CD4-positive, alpha-beta memory T cell (primary cell): ENCODE measurements around the gene NWD2. TPM values are rescaled to one million over a fixed set of nuclear protein-coding genes. Genes with fewer than 3 reads are reported as not detected.

ENCODE experiments used
- CTCF ChIA-PET: fragments of 350-600 bp; sonication (Branson Sonifier 250); formaldehyde crosslinking; loops from one replicate; lab custom pipeline; 2021; ENCODE audit warnings: inconsistent platforms; ENCODE audit not compliant: partially characterized antibody; lab: Charles Lee
- POLR2A ChIA-PET: fragments of 350-600 bp; sonication (Branson Sonifier 250); formaldehyde crosslinking; loops from one replicate; lab custom pipeline; 2021; ENCODE audit not compliant: partially characterized antibody; lab: Charles Lee
- DNase-seq, 5 donors: peaks; one replicate each; pipeline versions ENCODE4 v3.0.0 to v3.0.0-alpha.2; 2020 to 2022; ENCODE audit warnings: mixed read lengths in 1 of 5
- H3K27ac ChIP-seq: one replicate; pipeline ENCODE4 v1.7.0; 2013; ENCODE audit warnings: low read depth, low read length
- H3K27me3 ChIP-seq: 2 replicates; pipeline ENCODE4 v1.7.0; 2013; ENCODE audit warnings: mild to moderate bottlenecking, low read length, moderate library complexity; ENCODE audit not compliant: insufficient read depth
- H3K36me3 ChIP-seq: 2 replicates; pipeline ENCODE4 v1.7.0; 2013; ENCODE audit warnings: mild to moderate bottlenecking, low read length, moderate library complexity; ENCODE audit not compliant: insufficient read depth
- H3K4me1 ChIP-seq: 2 replicates; pipeline ENCODE4 v1.7.0; 2013; ENCODE audit warnings: mild to moderate bottlenecking, low read length, moderate library complexity; ENCODE audit not compliant: insufficient read depth
- H3K4me3 ChIP-seq, 2 donors: one replicate each; pipeline ENCODE4 v1.7.0; 2013; ENCODE audit warnings: low read length in 2 of 2, mild to moderate bottlenecking in 1 of 2
- H3K9me3 ChIP-seq, 2 donors: one replicate each; pipeline ENCODE4 v1.7.0; 2013; ENCODE audit warnings: low read length in 2 of 2, control low read depth in 1 of 2; ENCODE audit not compliant: control insufficient read depth in 1 of 2
- H3K27ac Mint-ChIP-seq, 7 donors: one replicate each; pipeline ENCODE4 v1.8.0; 2020 to 2021; ENCODE audit warnings: mixed read lengths in 7 of 7, mild to moderate bottlenecking in 6 of 7, inconsistent platforms in 3 of 7, moderate library complexity in 3 of 7
- H3K27me3 Mint-ChIP-seq, 2 donors: one replicate each; pipeline ENCODE4 v1.8.0; 2020 to 2021; ENCODE audit warnings: mixed read lengths in 2 of 2
- H3K36me3 Mint-ChIP-seq, 2 donors: one replicate each; pipeline ENCODE4 v1.8.0; 2020 to 2021; ENCODE audit warnings: mixed read lengths in 2 of 2, inconsistent platforms in 1 of 2, mild to moderate bottlenecking in 1 of 2
- H3K4me1 Mint-ChIP-seq, 4 donors: one replicate each; pipeline ENCODE4 v1.8.0; 2020 to 2021; ENCODE audit warnings: mixed read lengths in 4 of 4, mild to moderate bottlenecking in 1 of 4
- H3K4me3 Mint-ChIP-seq, 8 donors: one replicate each; pipeline ENCODE4 v1.8.0; 2020 to 2021; ENCODE audit warnings: mixed read lengths in 8 of 8, mild to moderate bottlenecking in 7 of 8, moderate library complexity in 6 of 8, inconsistent platforms in 3 of 8
- H3K9me3 Mint-ChIP-seq, 8 donors: one replicate each; pipeline ENCODE4 v1.8.0; 2020 to 2021; ENCODE audit warnings: mixed read lengths in 8 of 8, mild to moderate bottlenecking in 5 of 8, inconsistent platforms in 3 of 8, moderate library complexity in 1 of 8
- intact Hi-C: fragments of 100-400 bp; cut with micrococcal nuclease; formaldehyde crosslinking; loops from one replicate; pipeline ENCODE4 v1.15.1; 2023
- polyA plus RNA-seq, 2 donors: library from polyadenylated mRNA; unstranded; fragments of 300-500 nt; fragmentation: Illumina TruSeq; gene quantifications; one replicate each; pipeline ENCODE4 v1.2.3, GENCODE V29; 2021
- total RNA-seq, 2 experiments: library from RNA; stranded (reverse); gene quantifications; one replicate each; pipeline ENCODE4 v1.2.3, GENCODE V29; 2021

NWD2 gene
- total and polyA plus RNA-seq, 4 experiments from 2014 or later = not detected

- H3K4me3 ChIP-seq = no peak overlapping the region
- ChIA-PET CTCF (no interaction called here), POLR2A (no interaction called here)
- no peaks in the 10 kb centered on the region for H3K27me3 ChIP-seq
- intact Hi-C loops = no loop called here
- no peak overlapping the region for H3K27ac Mint-ChIP-seq
- DNase-seq = no peak
- H3K9me3 Mint-ChIP-seq = peaks cover 0 to 6% (median 0%) of the 10 kb centered on the region in 8 donors
- H3K4me3 Mint-ChIP-seq = no peak overlapping the region
- no peaks in the 10 kb centered on the region for H3K36me3 Mint-ChIP-seq
- H3K9me3 ChIP-seq = no peaks in the 10 kb centered on the region
- H3K27ac ChIP-seq = no peak overlapping the region
- H3K36me3 ChIP-seq = no peaks in the 10 kb centered on the region
- H3K4me1 Mint-ChIP-seq = no peaks in the 10 kb centered on the region
- peaks cover 2 to 4% of the 10 kb centered on the region in 2 donors for H3K27me3 Mint-ChIP-seq
- H3K4me1 ChIP-seq = no peaks in the 10 kb centered on the region
Measured at GRCh38 chr4:37223732-37224131, 20.8 kb upstream of the NWD2 start.

- H3K27me3 ChIP-seq = no peaks in the 10 kb centered on the region
- peaks cover 0 to 6% (median 0%) of the 10 kb centered on the region in 8 donors for H3K9me3 Mint-ChIP-seq
- no peaks in the 10 kb centered on the region for H3K9me3 ChIP-seq
- H3K27me3 Mint-ChIP-seq = peaks cover 2 to 4% of the 10 kb centered on the region in 2 donors
- ChIA-PET POLR2A (no interaction called here), CTCF (no interaction called here)
- H3K27ac Mint-ChIP-seq = no peak overlapping the region
- H3K4me1 Mint-ChIP-seq = no peaks in the 10 kb centered on the region
- H3K4me1 ChIP-seq = no peaks in the 10 kb centered on the region
- no peaks in the 10 kb centered on the region for H3K36me3 ChIP-seq
- H3K36me3 Mint-ChIP-seq = no peaks in the 10 kb centered on the region
- intact Hi-C loops = no loop called here
- no peak overlapping the region for H3K4me3 ChIP-seq
- no peak overlapping the region for H3K4me3 Mint-ChIP-seq
- no peak overlapping the region for H3K27ac ChIP-seq
- DNase-seq = no peak
Measured at GRCh38 chr4:37224854-37225253, 19.7 kb upstream of the NWD2 start.

- no peak for DNase-seq
- CTCF ChIA-PET = no interaction called here
- H3K9me3 ChIP-seq = no peaks in the 10 kb centered on the region
- peaks cover 0 to 6% (median 0%) of the 10 kb centered on the region in 8 donors for H3K9me3 Mint-ChIP-seq
- no peaks in the 10 kb centered on the region for H3K27me3 ChIP-seq
- H3K4me3 Mint-ChIP-seq = no peak overlapping the region
- H3K27me3 Mint-ChIP-seq = peaks cover 2 to 4% of the 10 kb centered on the region in 2 donors
- no peak overlapping the region for H3K27ac ChIP-seq
- no peak overlapping the region for H3K27ac Mint-ChIP-seq
- H3K36me3 Mint-ChIP-seq = no peaks in the 10 kb centered on the region
- POLR2A ChIA-PET = no interaction called here
- H3K4me3 ChIP-seq = no peak overlapping the region
- no peaks in the 10 kb centered on the region for H3K36me3 ChIP-seq
- intact Hi-C loops = no loop called here
- no peaks in the 10 kb centered on the region for H3K4me1 ChIP-seq
- H3K4me1 Mint-ChIP-seq = no peaks in the 10 kb centered on the region
Measured at GRCh38 chr4:37225778-37226177, 18.8 kb upstream of the NWD2 start.

GRCh38 chr4:37232315-37232714 is 12.2 kb upstream of the NWD2 start:
- Histone ChIP-seq H3K4me1 (no peaks in the 10 kb centered on the region), H3K27me3 (no peaks in the 10 kb centered on the region), H3K9me3 (no peaks in the 10 kb centered on the region), H3K36me3 (no peaks in the 10 kb centered on the region), H3K4me3 (no peak overlapping the region), H3K27ac (no peak overlapping the region)
- Mint-ChIP-seq H3K36me3 (no peaks in the 10 kb centered on the region), H3K9me3 (peaks cover 0 to 2% (median 0%) of the 10 kb centered on the region in 8 donors), H3K4me1 (no peaks in the 10 kb centered on the region), H3K4me3 (no peak overlapping the region), H3K27ac (no peak overlapping the region), H3K27me3 (peaks cover 4 to 7% of the 10 kb centered on the region in 2 donors)
- ChIA-PET POLR2A (no interaction called here), CTCF (no interaction called here)
- intact Hi-C loops = no loop called here
- DNase-seq = no peak

GRCh38 chr4:37236165-37236564 is 8.4 kb upstream of the NWD2 start:
- intact Hi-C loops = no loop called here

GRCh38 chr4:37241647-37242046 is 2.9 kb upstream of the NWD2 start:
- H3K27ac ChIP-seq = no peak overlapping the region

More at GRCh38 chr4:37236165-37236564, 8.4 kb upstream of the NWD2 start:
- ChIA-PET POLR2A (no interaction called here), CTCF (no interaction called here)
- Mint-ChIP-seq H3K4me3 (no peak overlapping the region), H3K27me3 (peaks cover 4 to 9% of the 10 kb centered on the region in 2 donors), H3K36me3 (no peaks in the 10 kb centered on the region), H3K4me1 (no peaks in the 10 kb centered on the region), H3K9me3 (no peaks in the 10 kb centered on the region), H3K27ac (no peak overlapping the region)
- no peaks in the 10 kb centered on the region for H3K9me3 ChIP-seq
- no peak overlapping the region for H3K27ac ChIP-seq
- H3K27me3 ChIP-seq = no peaks in the 10 kb centered on the region
- H3K36me3 ChIP-seq = no peaks in the 10 kb centered on the region
- no peak overlapping the region for H3K4me3 ChIP-seq
- no peak for DNase-seq
- no peaks in the 10 kb centered on the region for H3K4me1 ChIP-seq

GRCh38 chr4:37243051-37243450 is 1.5 kb upstream of the NWD2 start:
- DNase-seq = no peak
- H3K27ac ChIP-seq = no peak overlapping the region
- intact Hi-C loops = no loop called here
- no peaks in the 10 kb centered on the region for H3K4me1 ChIP-seq
- H3K9me3 Mint-ChIP-seq = peaks cover 0 to 4% (median 0%) of the 10 kb centered on the region in 8 donors
- peaks cover 0 to 2% (median 0%) of the 10 kb centered on the region in 4 donors for H3K4me1 Mint-ChIP-seq
- POLR2A ChIA-PET = no interaction called here
- H3K4me3 ChIP-seq = no peak overlapping the region
- peaks cover 5% of the 10 kb centered on the region for H3K27me3 ChIP-seq
- peaks cover 15 to 21% of the 10 kb centered on the region in 2 donors for H3K27me3 Mint-ChIP-seq
- CTCF ChIA-PET = no interaction called here
- no peaks in the 10 kb centered on the region for H3K36me3 ChIP-seq
- no peaks in the 10 kb centered on the region for H3K36me3 Mint-ChIP-seq
- no peaks in the 10 kb centered on the region for H3K9me3 ChIP-seq
- H3K27ac Mint-ChIP-seq = no peak overlapping the region
- no peak overlapping the region for H3K4me3 Mint-ChIP-seq

More at GRCh38 chr4:37241647-37242046, 2.9 kb upstream of the NWD2 start:
- Histone ChIP-seq H3K9me3 (no peaks in the 10 kb centered on the region), H3K36me3 (no peaks in the 10 kb centered on the region), H3K27me3 (peaks cover 5% of the 10 kb centered on the region), H3K4me3 (no peak overlapping the region), H3K4me1 (no peaks in the 10 kb centered on the region)
- peaks cover 0 to 4% (median 0%) of the 10 kb centered on the region in 8 donors for H3K9me3 Mint-ChIP-seq
- no peak for DNase-seq
- intact Hi-C loops = no loop called here
- CTCF ChIA-PET = no interaction called here
- POLR2A ChIA-PET = no interaction called here
- no peak overlapping the region for H3K4me3 Mint-ChIP-seq
- H3K27ac Mint-ChIP-seq = no peak overlapping the region
- peaks cover 15 to 21% of the 10 kb centered on the region in 2 donors for H3K27me3 Mint-ChIP-seq
- H3K4me1 Mint-ChIP-seq = peaks cover 0 to 2% (median 0%) of the 10 kb centered on the region in 4 donors
- H3K36me3 Mint-ChIP-seq = no peaks in the 10 kb centered on the region
